Stimulated activated CD4-positive, alpha-beta T cell treated with anti-CD3 and anti-CD28 coated beads, TNF-alpha, amount 100 ng/mL, for 48 hours (primary cell): ENCODE results near the gene ESRP2.

Source experiments
- DNase-seq, 3 donors: peaks; one replicate each; pipeline ENCODE4 v3.0.0-alpha.2; 2020; ENCODE audit warnings: low read depth in 3 of 3

The ESRP2 gene

GRCh38 chr16:68217506-68217905 lies 18.4 kb downstream of the ESRP2 start:
- DNase-seq = no peak

- no peak for DNase-seq
Measured at GRCh38 chr16:68216240-68216639, 19.7 kb downstream of the ESRP2 start.

- no peak for DNase-seq
Measured at GRCh38 chr16:68215302-68215701, 20.6 kb downstream of the ESRP2 start.

- no peak for DNase-seq
Measured at GRCh38 chr16:68214726-68215125, 21.2 kb downstream of the ESRP2 start.

- DNase-seq = no peak
Measured at GRCh38 chr16:68206245-68206644, 29.7 kb downstream of the ESRP2 start.

- DNase-seq = no peak
Measured at GRCh38 chr16:68202091-68202519, 33.8 kb downstream of the ESRP2 start.

GRCh38 chr16:68200088-68200783 lies 35.7 kb downstream of the ESRP2 start:
- DNase-seq = no peak

GRCh38 chr16:68197250-68197649 lies 38.7 kb downstream of the ESRP2 start:
- DNase-seq = no peak

GRCh38 chr16:68194251-68194650 lies 41.7 kb downstream of the ESRP2 start:
- no peak for DNase-seq

GRCh38 chr16:68190736-68191510 lies 45.0 kb downstream of the ESRP2 start:
- no peak for DNase-seq

GRCh38 chr16:68190081-68190480 lies 45.8 kb downstream of the ESRP2 start:
- no peak for DNase-seq

GRCh38 chr16:68188170-68188569 lies 47.8 kb downstream of the ESRP2 start:
- DNase-seq = no peak

- DNase-seq = no peak
Measured at GRCh38 chr16:68187505-68187904, 48.4 kb downstream of the ESRP2 start.

- DNase-seq = no peak
Measured at GRCh38 chr16:68186877-68187276, 49.0 kb downstream of the ESRP2 start.

GRCh38 chr16:68183046-68183445 lies 52.9 kb downstream of the ESRP2 start:
- no peak for DNase-seq

GRCh38 chr16:68179855-68180254 lies 56.1 kb downstream of the ESRP2 start:
- no peak for DNase-seq

GRCh38 chr16:68179196-68179795 lies 56.6 kb downstream of the ESRP2 start:
- no peak for DNase-seq
